Measurements from ENCODE around the gene RPS29.

- TF ChIP-seq CTCF (IDR thresholded peaks at IDR 0.05) (no peak; the same call in 1 of the 2 replicates), POLR2AphosphoS5 (IDR thresholded peaks at IDR 0.05; ENCODE audit: low read depth, low read length) (peak; percentile 93), SIN3A (IDR thresholded peaks at IDR 0.05; ENCODE audit: borderline replicate concordance, insufficient read depth, low read depth, low read length) (peak; percentile 74; the same call in 1 of the 2 replicates), REST (IDR thresholded peaks at IDR 0.05; ENCODE audit: insufficient read depth in 1 of 2, low read depth in 2 of 2, low read length in 1 of 2) (0 out of 4 replicates have a peak, but pooled peaks of 1 of the 2 experiments have one; percentile 14), TCF7L2 (IDR thresholded peaks at IDR 0.05; ENCODE audit: low read depth, low read length) (no peak)
Observed at GRCh38 chr14:49620182-49621113, 34.3 kb upstream of the RPS29 start, which contains the start of the genes MGAT2 and RPL36AL.

Measured in Panc1 (cell line).